ENCODE measurements around the gene DEFB112.

GRCh38 chr6:50089911-50090310 is 40.2 kb upstream of the DEFB112 start:
- no peak for TF ChIP-seq ZNF232 (CRISPR knock-in tag; IDR thresholded peaks at IDR 0.05)
- TF ChIP-seq CTCF (IDR thresholded peaks at IDR 0.05 in 2 of 3, conservative IDR thresholded peaks at IDR 0.05 in 1 of 3; ENCODE audit: insufficient read depth in 2 of 3, low read depth in 1 of 3, low read length in 3 of 3) = no peak
- no peak for TF ChIP-seq EP300 (IDR thresholded peaks at IDR 0.05; ENCODE audit: low read length)
- no peak for TF ChIP-seq RFX5 (IDR thresholded peaks at IDR 0.05; ENCODE audit: low read depth, low read length)
- TF ChIP-seq KAT7 (CRISPR knock-in tag; IDR thresholded peaks at IDR 0.05; ENCODE audit: borderline replicate concordance) = no peak
